Measurements from ENCODE around the gene WWC2. TPM values are rescaled to one million over a fixed set of nuclear protein-coding genes. Genes with fewer than 3 reads are reported as not detected.
A peak's percentile ranks its signal among the peaks of the same experiment; 100 is the strongest.

The WWC2 gene
- total RNA-seq, 1 donor from 2014 or later = 28.6 TPM

DNA sequence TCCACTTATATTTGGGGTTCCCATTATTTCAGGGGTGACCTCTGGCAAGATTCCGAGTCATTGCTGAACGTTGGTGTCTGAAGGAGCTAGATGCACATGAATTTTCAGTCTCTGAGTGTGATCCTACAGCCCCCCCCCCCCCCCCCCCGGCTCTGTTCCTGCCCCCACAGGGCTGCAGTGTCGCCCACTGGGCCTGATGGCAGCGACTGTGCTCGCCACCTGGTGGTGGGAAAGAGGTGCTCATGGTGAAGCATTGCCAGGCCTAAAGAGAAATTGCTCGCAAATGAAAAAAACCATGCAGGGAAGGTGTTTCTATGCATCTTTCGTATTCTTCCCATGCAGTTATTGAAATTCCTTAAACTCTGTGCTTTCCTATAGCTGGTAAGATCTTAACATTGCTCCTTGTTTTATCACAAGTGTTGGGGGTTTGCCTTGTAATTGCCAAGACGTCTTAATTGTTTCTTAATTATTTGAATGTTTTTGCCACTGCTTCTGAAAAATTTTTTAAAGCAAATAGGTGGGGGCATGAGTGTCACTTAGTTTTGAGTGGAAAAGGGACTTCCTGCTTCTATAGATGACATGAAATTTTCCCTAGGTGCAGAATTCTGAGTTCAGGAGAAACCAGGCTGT, 157.8 kb downstream of the WWC2 start:
- peak; percentile 70 for DNase-seq

DNA sequence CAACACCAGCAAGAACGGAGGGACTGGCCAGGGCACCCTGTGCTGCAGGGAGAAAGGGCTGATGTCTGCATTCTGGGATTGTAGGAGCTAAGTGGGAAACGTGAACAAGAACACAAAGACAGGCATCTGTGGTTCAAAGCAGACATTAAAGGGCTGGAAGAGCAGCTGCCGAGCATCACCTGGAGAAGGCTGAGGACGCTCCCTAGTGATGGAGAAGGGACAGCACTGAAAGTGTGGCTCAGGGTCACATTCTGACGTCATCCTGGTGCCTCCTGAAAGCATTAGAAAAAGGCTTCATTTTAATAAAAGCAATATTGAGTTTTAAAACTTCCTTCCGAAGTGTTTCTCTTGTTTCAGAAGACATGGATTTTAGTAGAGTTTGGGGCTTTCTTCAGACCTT, 158.8 kb downstream of the WWC2 start:
- DNase-seq = no peak

DNA sequence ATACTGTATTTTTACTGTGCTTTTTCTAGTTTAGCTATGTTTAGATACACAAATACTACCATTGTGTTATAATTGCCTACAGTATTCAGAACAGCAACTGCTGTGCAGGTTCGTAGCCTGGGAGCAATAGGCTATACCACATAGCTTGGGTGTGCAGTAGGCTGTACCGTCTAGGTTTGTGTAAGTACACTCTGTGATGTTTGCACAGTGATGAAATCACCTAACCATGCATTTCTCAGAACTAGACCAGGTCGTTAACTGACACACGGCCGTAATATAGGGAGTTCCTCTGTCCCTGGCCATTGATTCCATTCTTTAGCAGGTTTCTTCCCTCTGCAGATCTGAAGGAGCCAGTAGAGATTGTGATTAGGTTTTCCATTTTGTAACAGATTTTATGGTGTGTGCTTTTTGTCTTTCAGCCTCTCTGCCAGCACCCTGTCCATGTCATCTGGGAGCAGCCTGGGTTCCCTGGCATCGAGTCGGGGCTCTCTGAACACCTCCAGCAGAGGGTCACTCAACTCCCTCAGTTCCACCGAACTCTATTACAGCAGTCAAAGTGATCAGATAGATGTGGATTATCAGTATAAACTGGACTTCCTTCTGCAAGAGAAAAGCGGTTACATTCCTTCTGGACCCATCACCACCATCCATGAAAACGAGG, 161.6 kb downstream of the WWC2 start:
- DNase-seq = no peak

DNA sequence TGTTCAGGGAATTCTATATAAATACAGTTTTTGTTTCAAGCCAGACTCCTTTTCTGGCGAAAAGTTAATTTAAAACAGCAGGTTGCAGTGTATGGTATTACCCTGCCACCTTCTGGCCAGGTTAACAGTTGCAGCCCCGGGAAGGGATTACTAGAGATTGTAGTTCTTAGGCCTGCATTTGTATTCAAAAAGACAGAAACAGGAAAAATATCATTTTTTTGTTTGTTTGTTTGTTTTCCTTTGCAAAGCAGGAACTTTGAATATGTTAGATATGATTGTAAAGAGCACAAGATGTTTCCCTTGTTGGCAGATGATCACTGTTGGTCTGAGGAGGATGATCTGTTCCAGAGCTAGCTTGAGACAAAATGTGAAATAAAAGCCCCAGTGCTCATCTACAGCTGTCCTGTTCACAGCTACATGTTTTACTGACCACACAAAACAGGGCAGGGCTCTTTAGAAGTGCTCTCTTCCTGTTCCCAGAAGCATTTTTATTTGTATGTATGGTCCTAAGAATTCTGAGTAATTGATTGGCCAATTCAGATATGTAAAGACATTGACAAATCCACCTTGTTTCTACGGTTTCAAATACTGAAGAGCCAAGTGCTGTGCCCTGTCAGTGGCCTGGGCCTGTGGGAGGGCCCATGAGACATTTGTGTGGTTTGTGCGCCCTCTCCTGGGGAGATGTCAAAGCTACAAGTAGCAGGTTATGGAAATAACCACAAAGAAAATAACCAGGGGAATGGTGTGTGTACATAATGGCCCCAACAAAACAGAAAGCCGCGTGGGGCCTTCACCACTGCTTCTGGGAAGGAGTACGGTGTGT, 163.1 kb downstream of the WWC2 start:
- peak; percentile 86 for DNase-seq

DNA sequence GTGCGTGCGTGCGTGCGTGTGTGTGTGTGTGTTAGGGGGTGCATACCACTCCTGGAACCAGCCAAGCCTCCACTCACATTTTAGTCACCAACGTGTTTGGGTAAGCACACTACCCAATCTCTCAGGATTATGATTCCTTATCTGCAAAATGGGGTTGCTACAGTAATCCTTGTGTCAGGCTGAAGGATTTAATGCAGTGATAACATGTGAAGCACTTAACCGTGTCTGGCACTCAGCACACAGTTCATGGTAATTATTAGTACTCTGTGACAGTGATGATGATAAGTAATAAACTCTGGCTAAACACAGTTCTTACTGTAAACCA, 163.7 kb downstream of the WWC2 start:
- DNase-seq = no peak

DNA sequence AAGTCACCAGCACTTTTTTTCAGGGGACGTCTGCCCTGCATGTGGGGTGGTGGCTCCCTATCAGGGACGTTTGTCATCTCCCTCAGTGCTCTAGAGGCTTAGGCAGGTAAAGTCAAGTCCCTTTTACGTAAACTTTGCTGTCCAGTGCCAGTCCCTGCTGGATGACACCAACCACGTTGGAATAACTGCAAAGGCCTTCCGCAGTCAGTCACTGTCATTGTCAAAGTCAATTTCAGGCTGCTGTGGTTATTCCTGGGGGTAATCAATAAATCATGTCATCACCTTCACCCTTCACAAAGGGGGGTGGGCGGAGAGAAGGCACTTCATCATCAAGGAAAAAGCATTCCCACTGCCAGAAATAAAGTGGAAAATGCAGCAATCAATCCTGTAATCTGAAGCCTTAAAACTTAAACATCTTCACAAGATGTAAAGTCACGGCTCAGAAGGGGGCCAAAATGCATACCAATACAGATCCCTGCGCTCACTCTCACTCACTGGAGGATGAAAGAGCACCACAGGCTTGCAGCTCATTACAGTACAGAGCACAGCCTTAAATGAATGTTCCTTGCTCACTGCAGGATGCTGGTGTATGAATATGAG, 164.8 kb downstream of the WWC2 start:
- no peak for DNase-seq

DNA sequence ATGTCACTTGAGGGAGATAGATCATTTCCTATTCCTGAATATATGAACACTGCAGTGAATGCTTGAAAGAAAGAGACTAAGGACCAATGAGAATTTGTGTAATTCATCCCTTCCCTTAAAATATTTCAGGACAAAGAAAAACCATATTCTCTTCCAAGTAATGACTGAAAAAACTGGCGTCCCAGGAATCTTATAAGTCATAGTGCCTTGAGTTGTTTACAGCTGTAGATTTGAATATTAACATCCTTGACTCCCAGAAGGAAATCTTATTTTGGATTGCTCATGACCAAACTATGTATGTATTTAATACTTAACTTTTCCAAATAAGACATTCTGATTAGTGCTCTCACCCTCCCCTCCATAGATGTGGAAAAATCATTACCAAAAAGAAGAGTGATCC, 165.6 kb downstream of the WWC2 start:
- no peak for DNase-seq

DNA sequence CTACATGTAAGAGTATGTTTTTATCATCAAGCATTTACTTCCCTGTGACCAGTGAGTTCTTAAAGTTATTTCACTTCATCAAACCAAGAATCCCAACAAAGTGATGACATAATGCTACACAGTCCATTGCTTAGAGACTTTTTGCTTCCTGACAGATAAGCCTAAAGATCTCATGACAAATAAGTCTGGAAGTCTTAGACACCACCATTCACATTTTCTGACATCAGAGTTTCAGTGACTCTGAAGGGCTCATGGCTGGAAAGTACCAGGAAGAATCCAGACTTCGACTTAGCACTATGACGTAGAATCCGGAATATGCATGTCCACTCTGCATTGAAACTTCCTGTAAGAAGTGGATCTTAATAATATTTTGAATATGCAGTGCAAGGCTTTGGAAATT, 167.3 kb downstream of the WWC2 start:
- DNase-seq = no peak

DNA sequence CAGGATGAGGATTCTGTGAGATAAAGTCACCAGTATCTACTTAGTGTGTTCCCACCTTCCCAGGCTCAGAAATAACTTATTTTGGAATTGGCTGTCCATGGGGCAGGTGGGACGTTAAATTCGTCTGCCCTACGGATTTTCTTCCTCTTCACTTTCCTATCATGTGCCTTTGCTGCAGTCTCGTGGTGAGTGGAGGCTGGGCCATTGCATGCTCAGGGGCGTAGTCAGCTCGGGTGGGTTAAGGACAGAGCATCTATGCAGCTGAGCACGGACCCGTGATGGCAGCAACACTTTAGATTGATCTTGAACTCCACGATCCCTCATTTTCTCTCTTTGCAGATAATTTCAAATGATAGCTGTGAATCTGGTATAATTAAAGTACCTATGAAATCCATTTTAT, 169.5 kb downstream of the WWC2 start:
- DNase-seq = no peak

DNA sequence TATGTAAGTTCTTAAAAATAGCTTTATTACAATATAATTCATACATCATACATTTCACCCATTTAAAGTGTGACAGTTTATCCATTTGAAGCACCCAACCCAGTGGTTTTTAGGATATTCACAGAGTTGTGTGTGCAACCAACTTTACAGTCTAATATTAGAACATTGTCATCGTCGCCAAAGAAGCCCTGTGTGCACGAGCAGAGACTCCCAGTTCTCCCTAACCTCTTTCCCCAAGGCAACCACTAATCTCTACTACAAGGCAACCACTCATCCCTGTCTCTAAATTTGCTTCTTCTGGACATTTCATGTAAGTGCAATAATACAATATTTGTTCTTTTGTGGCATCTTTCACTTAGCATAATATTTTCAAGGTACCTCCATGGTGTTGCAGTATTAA, 173.3 kb downstream of the WWC2 start:
- DNase-seq = no peak

DNA sequence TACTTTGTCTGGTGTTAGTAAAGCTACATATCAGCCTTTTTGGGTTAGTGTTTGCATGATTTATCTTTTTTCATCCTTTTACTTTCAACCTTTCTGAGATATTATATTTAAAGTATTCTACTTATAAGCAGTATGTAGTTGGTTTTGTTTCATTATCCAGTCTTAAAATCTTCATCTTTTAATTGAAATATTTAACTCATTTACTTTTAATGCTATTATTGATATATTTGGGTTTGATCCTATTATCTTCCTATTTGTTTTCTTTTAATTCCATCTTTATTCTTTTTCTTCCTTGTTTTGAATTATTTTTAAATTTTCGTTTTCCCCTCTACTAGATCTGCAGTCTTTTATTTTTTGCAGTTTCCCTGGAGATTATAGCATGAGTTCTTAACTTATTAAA, 177.0 kb downstream of the WWC2 start:
- no peak for DNase-seq

DNA sequence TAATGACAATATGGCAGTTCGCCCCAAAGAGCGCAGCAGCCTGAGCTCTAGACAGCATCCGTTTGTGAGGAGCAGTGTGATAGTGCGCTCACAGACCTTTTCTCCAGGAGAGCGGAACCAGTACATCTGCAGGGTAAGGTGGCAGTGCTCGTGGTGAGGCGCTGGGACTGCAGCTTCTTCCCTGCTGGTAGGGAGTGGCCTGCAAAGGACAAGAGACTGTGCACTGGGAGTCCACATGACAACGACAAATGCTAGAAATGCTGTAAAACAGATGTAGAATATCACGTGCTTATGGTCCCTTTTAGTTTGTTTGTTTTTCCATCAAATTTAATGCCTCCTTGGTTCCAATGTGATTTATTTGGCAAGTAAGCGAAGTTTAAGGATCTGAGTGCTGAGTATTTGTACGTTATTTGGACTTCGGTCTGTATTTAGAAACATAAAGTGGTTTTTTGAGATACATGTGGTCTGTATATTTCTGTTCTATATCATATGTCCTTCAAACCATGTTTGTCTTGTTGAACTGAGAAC, 185.3 kb downstream of the WWC2 start:
- no peak for DNase-seq

DNA sequence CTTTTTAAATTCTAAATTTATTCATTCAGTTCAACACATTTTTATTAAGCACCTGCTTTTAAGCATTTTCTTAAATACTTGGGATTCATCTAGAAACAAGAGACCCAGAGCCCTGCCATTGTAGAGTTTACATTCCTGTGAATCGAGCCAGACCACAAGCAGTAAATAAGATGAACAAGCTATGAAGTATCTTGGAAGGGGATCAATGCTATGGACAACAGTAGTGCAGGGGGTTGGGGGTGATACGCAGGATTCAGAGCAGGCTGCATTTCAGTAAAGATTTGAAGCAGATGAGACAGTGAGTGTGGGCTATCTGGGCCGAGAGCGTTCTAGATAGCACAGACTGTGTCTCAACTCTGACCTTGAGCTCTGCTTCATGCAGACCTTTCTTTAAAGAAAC, 185.9 kb downstream of the WWC2 start:
- no peak for DNase-seq

DNA sequence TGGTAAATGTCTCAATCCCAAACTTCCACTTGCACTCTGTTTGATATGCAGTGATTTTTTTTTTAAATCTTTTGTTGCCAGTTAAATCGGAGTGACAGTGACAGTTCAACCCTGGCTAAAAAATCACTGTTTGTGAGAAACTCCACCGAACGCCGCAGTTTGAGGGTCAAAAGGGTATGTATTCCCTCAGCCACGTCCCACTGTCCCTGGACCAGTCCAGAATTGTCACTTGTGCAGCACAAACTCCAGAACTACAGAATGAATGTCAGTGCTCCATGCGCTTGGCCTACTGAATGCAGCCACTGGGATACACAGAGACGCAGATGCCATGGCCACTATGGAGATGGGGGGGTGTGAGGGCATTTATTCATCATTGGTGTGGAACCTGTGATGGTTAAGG, 186.8 kb downstream of the WWC2 start:
- no peak for DNase-seq

DNA sequence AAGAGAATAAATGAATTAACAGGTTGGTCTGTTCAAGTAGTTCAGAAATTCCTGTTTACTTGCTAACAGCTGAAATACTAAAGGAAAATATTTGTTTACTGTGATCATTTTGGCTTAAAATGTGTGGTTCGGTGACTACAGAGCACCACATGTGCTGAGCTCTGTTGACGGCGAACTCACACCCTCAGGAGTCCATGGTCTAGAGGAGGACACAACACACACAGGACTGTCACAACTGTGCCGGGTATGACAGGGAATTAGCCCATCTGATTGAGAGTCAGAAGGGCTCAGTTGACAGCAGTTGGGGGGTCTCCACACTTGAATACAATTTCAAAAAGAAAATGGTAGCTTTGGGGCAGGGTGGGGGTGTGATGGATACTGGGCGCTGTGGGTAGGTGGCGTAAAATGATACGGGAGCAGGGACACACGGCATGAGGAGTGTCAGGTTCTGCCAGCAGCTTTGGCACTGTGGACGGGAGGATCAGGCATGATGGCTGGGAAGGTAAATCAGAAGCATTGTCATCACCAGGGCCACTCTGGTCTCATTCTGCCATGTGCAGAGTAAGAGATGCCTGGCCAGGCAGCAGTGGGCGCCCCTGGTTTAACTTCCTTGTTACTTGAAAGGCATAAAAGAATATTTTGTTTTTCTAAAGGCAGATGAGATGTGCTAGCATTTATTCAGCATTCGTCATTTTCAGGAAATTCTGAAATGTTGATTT, 187.7 kb downstream of the WWC2 start:
- no peak for DNase-seq

DNA sequence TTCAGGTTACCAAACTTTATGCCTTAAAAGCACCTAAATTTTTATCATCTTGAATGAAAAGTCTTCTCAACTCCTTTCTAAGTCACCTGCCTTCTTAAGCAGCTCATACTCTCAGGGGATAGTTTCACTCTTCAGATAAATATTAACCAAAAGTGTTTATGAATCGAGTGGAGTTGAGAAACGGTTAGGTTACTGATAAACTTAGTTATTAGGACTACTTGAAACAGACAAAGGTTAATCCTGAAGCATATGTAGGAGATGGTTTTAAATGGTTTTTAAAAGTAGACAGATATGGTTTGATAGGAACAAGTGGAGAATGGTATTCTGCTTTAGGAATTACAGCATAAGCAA, 188.2 kb downstream of the WWC2 start:
- DNase-seq = no peak

DNA sequence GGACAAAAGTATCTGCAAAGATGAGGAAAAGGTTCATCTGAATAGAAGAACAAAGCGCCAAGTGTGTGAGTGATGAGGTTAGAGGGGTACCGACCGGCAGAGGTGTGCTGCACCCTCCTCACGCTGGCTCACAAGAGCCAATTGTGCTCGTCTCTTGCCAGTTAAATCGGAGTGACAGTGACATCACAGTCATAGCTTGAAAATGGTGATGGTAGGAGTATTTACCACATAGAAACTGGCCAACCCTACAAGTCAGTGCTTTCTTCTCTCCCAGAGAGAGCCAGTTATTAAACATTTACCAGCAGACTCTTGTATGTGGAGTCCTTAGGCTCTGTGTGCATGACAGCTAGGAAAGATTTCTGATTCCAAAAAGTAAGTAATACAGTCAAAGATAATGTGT, 188.6 kb downstream of the WWC2 start:
- DNase-seq = no peak

DNA sequence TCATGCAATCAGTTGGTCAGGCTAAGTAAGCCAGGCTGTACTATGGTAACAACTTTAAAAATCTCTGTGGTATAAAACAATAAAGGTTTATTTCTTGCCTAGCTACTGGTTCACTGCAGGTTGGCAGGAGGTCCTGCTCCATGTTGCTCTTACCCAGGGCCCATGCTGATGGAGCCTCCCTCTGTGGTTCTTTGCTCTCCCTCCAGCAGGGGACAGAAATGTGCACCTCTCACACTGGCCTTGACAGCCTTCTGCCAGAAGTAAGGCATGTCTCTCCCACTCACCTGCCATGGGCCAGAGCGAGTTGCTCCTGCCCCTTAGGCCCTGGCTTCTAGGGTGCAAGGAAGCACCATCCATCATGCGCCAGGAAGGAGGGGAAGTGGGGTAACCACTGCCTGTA, 189.9 kb downstream of the WWC2 start:
- DNase-seq = no peak

DNA sequence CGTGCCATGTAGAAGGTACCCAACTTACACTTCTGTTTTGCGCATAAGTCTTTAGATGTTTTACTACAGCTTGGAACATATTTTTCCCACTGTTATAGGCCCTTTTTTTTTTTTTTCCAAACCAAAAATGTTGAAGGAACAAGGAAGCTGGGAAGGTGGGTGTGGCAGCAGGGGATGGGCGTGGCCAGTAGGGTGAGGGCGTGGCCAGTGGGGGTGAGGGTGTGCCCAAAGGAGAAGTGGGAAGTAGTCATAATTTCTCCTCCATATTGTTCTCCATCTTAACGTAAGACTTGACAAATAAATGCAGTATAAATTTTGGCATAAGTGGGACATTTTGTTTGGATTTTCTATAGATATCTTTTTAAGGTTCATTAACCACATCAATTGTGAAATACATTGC, 190.6 kb downstream of the WWC2 start:
- DNase-seq = no peak

DNA sequence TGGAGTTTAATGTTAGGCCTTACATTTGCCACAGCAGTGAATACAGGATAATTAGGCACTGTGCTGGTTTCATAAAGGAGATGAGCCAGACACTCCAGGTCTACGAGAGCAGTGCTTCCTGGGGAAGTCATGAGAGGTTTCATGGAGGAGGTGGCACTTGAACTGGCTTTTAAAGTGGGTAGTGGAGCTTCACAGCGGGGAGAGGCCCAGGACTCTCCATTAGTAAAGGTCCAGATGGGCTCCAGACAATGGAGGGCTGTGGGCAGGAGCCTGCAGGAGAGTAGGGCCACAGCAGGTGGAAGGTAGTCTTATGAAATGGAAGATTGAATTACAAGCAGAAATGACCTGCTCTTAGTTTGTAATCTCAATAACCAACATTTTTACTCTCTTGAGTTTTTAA, 192.0 kb downstream of the WWC2 start:
- no peak for DNase-seq

DNA sequence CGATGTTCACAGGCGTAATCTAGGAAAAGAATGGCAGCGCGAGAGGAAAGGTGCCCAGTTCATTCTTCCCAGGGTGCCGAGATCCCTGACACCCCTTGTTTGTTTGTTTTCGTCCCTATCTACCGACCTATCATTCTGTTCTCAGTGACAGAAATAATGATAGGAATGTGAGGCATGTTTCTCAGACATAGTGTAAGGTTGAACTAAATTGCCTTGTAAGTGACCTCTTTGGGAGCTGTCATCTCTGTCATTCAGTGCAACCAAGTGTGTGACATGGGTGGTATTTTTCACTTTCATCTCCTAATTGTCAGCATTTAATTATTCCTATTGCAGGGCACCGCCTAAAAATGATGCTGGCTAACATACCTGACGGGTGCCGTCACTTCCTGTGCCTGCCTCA, 196.7 kb downstream of the WWC2 start:
- DNase-seq = no peak

DNA sequence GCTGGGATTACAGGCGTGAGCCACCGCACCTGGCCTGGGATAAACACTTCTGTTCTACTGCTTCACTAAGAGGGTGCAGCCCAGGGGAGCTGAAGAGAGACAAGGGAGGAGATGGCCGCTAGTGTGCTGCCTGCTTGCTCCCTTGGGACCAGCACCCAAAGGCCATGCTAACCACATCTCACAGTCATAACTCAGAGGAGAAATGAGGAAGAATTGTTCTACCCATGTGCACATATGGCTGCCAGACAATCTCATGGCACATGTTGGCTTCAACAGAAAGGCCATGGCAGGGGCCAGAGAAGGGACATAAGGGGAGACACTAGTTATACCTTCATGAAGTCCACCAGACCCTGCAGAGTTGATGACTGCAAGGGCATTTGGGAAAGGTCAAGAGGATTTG, 198.6 kb downstream of the WWC2 start:
- DNase-seq = no peak

DNA sequence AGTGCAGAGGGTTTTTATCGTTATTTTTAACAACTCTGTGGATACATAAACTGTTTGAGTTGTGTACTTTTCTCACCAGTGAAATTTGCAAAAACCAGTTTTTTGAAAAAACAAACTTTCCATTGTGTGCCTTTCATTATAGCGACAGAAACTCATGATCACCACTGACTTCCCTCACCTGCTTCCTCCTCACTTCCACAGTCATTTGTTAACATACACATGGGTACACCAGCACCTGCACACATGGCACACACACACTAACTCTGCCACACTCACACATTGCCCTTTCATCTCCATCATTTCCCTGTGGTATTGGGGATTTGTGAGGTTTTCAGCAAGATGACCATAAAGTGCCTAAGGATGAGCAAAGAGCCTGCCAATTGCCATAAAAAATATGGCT, 200.4 kb downstream of the WWC2 start:
- DNase-seq = no peak

Measured in tongue (tissue), 2 donors.